Raji (cell line): ENCODE data around the gene NAXD.

ENCODE experiments used
- POLR2A ChIP-seq: IDR thresholded peaks from 2 replicates; pipeline ENCODE4 v1.6.1; 2011; ENCODE audit warnings: low read depth, low read length, control low read depth; ENCODE audit not compliant: insufficient read depth

Gene NAXD

GRCh38 chr13:110615322-110616102 lies at the start of gene NAXD:
Gene NAXD (plus strand): TSS chr13:110615545. CDS start chr13:110615602, 57 bp downstream.
- peak; percentile 59 for TF ChIP-seq POLR2A

DNA sequence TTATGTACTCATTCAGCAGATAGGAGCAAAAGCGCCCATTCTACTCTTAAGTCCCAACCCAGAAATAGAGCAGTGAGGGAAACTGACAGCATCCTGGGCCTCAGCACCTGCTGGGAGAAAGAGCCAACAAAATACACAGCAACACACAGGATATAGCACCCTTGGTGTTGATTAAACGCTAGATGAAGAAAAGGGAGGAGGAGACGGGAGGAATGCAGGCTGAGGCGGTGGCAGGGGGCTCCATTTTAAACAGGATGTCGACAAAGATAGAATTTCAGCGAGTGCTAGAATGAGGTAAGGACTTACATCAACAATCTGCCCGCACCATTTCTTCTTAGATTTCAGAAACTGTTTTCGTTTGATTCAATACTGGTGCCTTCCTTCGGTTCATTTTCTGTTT lies 49.2 kb upstream of the NAXD start:
- TF ChIP-seq POLR2A: no peak

DNA sequence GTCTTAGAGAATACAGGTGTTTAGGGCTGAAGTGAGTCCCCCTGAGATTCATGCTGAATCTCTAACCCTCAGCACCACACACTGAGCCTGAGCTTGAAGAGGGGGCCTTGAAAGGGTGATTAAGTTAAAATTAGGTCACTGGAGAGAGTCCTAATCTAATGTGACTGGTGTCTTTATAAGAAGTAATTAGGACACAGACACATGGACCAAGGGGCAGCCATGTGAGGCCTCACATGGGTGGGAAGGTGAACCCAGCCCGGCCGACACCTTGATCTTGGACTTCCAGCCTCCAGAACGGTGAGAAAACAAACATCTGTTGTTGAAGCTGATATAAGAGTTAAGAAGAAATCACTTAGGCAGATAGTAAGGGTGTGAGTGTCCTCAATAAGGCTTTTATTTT lies 46.7 kb upstream of the NAXD start:
- no peak for TF ChIP-seq POLR2A

DNA sequence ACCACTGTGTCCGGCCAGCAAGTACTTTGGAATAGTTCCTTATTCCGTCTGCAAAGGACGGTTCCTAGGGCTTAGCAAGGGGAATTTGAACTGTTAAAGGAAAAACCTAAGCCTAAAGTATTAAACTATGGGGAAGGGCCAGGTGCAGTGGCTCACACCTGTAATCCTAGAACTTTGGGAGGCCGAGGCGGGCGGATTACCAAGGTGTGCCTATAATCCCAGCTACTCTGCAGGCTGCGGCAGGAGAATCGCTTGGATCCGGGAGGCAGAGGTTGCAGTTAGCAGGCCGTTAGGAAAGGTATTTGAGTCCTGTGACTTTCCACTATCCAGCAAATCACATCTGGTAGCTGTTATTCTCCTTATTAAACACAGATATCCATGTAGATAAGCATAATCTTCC lies 44.5 kb upstream of the NAXD start:
- no peak for TF ChIP-seq POLR2A

DNA sequence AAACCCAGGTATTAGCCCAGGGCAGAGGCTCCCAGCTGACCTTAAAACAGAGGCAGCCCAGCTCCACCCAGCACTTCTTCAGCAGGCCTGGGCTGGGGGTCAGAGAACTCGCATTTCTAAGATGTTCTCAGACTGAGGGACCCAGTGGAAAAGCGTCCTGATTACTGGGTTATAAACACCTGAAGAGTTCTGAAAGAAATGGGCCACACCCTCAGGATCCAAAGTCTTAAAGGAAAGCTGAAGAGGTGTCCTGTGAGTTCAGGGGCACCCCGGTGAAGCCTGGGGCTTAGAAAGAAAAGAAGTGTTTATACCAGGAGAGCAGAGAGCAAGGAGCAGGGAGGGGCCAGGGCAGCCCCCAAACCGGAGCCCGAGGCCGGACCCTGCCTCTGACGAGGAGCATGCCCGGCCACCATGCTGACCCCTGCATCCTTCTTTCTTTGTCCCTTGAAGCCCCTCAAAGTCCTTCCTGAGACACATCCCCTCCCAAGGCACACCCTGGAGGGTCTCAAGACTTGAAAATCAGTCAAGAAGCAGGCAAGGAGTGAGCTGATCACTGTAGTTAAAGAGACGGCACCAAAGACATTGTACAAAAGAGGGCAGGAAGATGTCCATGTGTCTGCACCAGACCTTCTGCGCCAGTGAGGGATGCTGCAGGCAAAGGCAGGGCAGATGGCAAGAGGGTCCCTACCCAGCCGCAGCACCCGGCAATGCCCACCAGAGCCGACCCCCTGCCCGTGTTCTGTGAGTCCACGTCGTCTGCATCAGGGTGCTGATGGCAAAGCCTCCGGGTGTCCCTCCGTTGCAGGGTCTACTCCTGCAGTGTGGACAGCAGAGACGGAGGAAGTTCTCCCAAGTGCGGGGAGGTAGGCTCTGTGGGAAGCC lies 43.2 kb upstream of the NAXD start:
- no peak for TF ChIP-seq POLR2A

GRCh38 chr13:110572778-110573118 lies 42.6 kb upstream of the NAXD start:
- TF ChIP-seq POLR2A: no peak

- no peak for TF ChIP-seq POLR2A
These were observed 41.2 kb upstream of the NAXD start for GRCh38 chr13:110574161-110574560.

DNA sequence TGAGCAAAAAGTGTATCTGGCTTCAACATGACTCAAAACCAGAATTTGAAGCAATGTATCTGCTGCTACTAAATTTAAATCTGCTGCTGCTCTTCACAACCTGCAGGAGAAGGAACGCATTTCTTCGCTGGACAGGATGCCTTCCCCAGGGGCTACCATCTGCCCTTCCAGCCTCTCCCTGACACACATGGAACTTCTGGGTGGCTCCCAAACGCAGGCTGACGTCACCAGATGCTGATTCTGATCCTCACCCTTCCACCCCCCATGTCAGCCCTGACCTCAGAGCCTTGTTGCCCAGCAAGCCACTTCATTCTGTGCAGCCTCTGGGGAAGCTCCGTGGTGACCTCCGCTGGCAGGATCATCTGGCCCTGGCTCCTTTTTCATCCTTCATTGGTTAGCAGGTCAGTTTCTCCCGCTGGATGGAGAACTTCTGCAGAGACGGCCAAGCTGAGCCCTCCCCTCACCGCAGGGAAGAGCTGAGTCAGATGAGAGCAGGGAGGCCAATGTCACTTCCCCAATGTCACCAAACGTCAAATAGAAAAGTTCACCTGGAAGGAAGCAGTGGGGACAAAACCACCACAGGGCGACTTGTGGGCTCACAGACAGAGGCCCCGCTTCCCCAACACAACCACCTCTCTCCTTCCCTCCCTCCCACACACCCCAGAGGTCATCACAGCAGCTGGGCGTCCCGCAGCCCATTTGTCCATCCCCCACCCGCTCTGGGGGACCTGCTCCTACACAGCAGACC lies 39.8 kb upstream of the NAXD start:
- no peak for TF ChIP-seq POLR2A

DNA sequence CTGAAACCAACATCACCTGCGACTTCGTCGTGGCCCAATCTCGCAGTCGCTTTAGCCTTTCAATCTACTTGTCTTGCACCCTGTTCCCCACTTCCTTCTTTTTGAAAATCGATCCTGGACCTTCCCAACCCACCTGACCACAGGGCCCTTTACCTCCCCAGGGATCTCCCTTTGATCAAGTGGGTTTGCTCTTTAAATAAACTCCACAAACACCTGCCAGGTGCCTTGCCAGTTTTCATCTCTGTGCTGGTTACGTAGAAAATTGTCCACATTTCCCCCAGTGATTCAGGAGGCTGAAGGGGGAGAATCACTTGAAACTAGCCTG lies 39.3 kb upstream of the NAXD start:
- TF ChIP-seq POLR2A: no peak

GRCh38 chr13:110576736-110577476 lies 38.4 kb upstream of the NAXD start:
- no peak for TF ChIP-seq POLR2A

DNA sequence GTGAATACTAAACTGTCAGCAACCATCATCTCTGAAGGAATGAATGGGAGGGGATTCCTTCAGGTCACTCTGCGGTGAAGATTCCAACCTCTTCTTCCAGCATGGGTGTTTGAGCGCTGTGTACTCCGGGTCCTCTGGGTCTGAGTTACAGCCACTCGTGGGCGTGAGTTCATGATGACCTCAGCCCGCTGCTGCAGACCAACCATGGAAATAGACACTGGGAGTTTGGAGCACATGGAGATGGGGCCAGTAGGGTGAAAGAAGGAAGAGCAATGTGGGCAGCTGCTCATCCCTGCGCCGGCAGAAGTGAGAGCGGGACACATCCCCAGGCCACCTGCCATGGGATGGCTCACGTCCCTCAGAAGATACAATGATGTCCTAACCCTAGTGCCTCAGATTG lies 37.0 kb upstream of the NAXD start:
- TF ChIP-seq POLR2A: no peak

DNA sequence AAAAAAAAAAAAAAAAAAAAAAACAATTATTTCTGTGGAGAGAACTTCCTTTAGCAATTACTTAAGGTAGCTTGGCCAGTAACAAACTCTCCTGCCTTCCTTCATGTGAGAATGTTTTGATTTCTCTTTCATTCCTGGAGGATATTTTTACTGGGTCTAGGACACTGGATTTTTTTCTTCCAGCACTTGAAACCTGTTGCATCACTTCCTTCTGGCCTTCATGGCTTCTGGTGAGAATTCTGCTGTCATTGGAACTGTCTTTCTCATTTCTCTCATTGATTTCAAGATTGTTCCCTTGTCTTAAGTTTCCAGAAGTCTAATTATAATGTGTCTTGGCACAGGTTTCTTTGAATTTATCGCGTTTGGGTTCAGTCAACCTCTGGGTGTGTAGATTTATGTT lies 34.5 kb upstream of the NAXD start:
- TF ChIP-seq POLR2A: no peak

DNA sequence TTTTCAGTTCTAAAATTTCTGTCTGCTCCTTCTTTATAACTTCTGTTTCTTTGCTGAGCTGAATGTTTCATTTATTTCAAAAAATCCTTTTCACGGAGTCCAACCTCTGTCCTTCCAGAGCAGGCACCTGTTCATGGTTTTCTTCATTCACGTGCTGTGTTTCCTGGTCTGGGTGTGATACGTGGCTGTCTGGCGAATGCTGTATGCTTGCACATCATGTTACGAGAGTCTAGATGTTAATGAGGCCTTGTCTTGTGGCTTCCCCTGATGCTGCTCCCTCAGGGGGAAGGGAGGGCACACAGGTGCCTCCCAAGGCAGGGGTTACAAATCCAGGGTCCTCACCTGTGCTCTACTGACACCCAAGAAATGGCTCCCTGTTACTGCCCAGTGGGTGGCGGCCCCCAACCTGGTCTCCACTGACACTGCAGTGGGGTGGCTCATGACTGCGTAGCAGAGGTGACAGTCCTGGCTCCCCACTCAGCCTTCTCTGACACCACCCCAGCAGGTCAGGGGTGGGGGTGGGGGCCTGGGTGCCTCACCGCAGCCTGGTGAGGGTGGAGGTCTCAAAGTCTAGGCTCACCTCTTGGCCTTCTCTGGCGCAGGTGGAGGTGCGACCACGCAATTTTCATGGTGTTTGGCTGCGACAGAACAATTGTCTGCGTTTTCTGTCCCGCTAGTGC lies 33.7 kb upstream of the NAXD start:
- no peak for TF ChIP-seq POLR2A

GRCh38 chr13:110582421-110582954 lies 32.9 kb upstream of the NAXD start:
- no peak for TF ChIP-seq POLR2A
